NCI-H2227 (cell line): ENCODE results near the gene FGFR3.

Experiments
- DNase-seq: peaks from one replicate; lab custom pipeline; 2025; ENCODE audit not compliant: unreplicated experiment; lab: John Stamatoyannopoulos, UW

Gene FGFR3

DNA sequence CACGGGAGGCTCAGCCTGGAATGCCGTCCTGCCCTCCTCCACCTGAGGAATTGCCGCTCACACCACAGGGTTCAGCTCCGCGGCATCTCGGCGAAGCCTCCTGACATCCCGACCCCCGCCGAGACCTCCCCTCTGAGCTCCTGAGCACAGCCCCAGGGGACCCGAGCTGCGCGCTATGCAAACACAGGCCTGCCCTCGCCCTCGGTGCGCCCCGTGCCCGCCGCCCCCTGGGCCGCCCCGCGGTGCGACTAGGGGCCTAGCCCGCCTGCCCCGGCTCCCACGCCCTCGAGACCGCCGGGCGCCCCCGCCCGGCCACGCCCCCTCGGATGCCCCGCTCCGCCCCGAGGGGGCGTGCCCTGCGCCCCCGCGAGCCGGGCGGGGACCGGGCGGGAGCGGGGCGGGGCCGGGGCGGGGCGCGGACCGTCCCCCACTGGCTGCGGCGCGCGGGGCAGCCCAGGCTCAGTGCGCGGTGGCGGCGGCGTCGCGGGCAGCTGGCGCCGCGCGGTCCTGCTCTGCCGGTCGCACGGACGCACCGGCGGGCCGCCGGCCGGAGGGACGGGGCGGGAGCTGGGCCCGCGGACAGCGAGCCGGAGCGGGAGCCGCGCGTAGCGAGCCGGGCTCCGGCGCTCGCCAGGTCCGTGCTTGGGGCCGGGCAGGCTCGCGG, at the start of gene FGFR3:
FGFR3 (plus strand) TSS at position 462 of the 664 bp plus-strand sequence. CDS start 642 bp downstream, outside the sequence.
- DNase-seq, result peak; percentile 46

DNA sequence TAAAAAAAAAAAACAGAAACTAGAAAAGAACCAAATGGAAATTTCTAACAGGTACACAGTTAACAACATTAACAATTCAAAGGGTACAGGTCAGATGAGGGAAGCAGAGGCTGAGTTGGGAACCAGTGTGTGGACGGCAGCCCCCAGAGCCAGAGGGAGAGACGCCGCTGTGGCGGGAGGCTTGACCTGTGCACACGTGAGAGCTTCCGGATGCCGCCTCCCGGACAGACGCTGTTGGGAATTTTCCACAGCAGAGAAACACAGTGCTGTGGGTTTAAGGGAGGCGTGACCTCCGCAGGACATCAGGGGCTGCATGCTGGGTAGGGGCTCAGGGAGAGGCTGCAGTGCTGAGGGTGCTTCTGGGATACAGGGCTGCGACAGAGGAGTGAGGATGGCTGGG, 49.5 kb upstream of the FGFR3 start:
- DNase-seq, result no peak

- DNase-seq, result no peak
Observed at GRCh38 chr4:1743975-1744374, 49.1 kb upstream of the FGFR3 start.

- no peak for DNase-seq
Observed at GRCh38 chr4:1744552-1744951, 48.5 kb upstream of the FGFR3 start.

- DNase-seq, result no peak
Observed at GRCh38 chr4:1745165-1745564, 47.9 kb upstream of the FGFR3 start.

GRCh38 chr4:1745697-1746096, 47.4 kb upstream of the FGFR3 start:
- DNase-seq, result no peak

GRCh38 chr4:1746265-1746691, 46.8 kb upstream of the FGFR3 start:
- DNase-seq, result peak; percentile 70

GRCh38 chr4:1746919-1747602, 46.0 kb upstream of the FGFR3 start:
- no peak for DNase-seq

GRCh38 chr4:1747603-1747967, 45.5 kb upstream of the FGFR3 start:
- no peak for DNase-seq

GRCh38 chr4:1748465-1748995, 44.6 kb upstream of the FGFR3 start:
- peak; percentile 74 for DNase-seq

- no peak for DNase-seq
Observed at GRCh38 chr4:1749370-1749769, 43.7 kb upstream of the FGFR3 start.

GRCh38 chr4:1749826-1750225, 43.3 kb upstream of the FGFR3 start:
- no peak for DNase-seq

- DNase-seq, result no peak
Observed at GRCh38 chr4:1750381-1751154, 42.5 kb upstream of the FGFR3 start.

DNA sequence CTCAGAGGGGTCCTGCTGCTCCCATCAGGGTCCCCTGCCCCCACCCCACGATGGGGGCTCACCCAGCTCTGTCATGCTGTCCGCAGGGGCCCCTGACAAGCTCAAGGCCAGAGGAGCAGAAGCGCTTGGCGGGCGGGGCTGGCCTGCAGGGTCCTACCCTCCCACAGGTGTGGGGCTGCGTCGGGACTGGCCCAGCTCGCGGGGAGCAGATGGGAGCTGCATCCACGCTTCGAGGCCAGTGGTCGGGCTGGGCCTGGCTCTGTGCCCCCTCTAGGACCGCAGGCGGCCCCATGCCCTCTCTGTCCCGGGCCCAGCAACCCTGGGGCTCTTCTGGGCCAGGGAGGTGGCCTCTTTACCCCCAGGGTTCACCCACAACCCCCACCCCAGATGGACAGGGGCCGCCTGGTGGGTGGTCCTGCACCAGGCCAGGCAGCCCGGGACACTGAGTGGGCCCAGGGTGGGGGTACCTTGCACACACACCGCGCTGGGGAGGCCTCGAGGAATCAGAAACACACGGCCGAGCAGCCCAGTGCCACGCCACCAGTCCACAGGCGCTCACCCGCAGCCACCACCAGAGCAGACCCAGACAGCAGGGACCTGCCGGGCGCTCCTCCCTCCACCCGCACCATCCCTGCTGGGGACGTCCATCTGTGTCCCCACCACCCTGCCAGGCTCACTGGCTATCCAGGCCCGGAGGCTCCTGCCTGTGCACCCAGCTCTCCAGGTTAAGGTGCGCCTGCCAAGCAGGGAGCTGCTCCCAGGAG, 41.8 kb upstream of the FGFR3 start:
- DNase-seq, result no peak

- no peak for DNase-seq
Observed at GRCh38 chr4:1751919-1752283, 41.2 kb upstream of the FGFR3 start.

- DNase-seq, result no peak
Observed at GRCh38 chr4:1752284-1753041, 40.6 kb upstream of the FGFR3 start.

GRCh38 chr4:1753294-1753696, 39.8 kb upstream of the FGFR3 start:
- no peak for DNase-seq

- no peak for DNase-seq
Observed at GRCh38 chr4:1753697-1754311, 39.3 kb upstream of the FGFR3 start.

DNA sequence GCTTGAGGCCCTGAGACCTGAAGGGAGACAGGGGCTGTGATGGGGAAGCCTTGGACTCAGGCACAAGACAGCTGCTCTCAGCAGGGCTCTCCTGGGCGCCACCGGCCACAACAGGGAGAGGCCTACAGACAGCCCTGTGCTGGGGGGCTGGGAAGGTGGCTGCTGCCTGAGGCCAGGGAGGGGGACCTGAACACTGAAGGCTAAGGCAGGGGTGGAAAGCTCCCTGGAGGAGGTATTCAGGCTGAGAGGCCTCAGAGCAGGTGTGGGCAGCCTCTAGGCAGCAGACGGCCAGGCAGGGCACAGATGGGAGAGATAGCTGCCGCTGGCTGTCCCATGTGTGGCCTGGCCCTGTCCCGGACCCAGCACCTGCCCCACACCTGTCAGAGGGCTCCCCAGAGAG, 38.8 kb upstream of the FGFR3 start:
- DNase-seq, result no peak

- DNase-seq, result no peak
Observed at GRCh38 chr4:1755297-1755696, 37.8 kb upstream of the FGFR3 start.
